ENCODE results near the gene CCDC90B. TPM values are rescaled to one million over a fixed set of nuclear protein-coding genes. Genes with fewer than 3 reads are reported as not detected.

The CCDC90B gene
- polyA plus RNA-seq, 1 donor (not counting 4 experiments of a cell fraction or from before 2014, with no cell fraction given): 46.9 TPM

- Histone ChIP-seq H3K9me3 (ENCODE audit: control insufficient read depth, low read depth, low read length) (no peaks in the 10 kb centered on the region), H3K4me2 (ENCODE audit: control insufficient read depth, extremely low read depth, insufficient read depth, low read depth, low read length) (peak overlapping the region; percentile 43), H3K36me3 (ENCODE audit: control insufficient read depth in 2 of 2, extremely low read depth in 1 of 2, insufficient read depth in 2 of 2, low read length in 2 of 2) (no peaks in the 10 kb centered on the region), H3K9ac (ENCODE audit: control insufficient read depth, extremely low read depth, insufficient read depth, low read length) (no peak overlapping the region), H3K4me1 (ENCODE audit: control insufficient read depth, extremely low read depth, insufficient read depth, low read length) (peaks cover 21% of the 10 kb centered on the region), H3K79me2 (ENCODE audit: control insufficient read depth, insufficient read depth, low read length) (no peaks in the 10 kb centered on the region), H3K27ac (ENCODE audit: control insufficient read depth, insufficient read depth, low read length) (no peak overlapping the region), H3K9me1 (ENCODE audit: control insufficient read depth, extremely low read depth, insufficient read depth, low read length) (no peaks in the 10 kb centered on the region), H2AFZ (ENCODE audit: control insufficient read depth, low read length) (no peak overlapping the region), H3K27me3 (ENCODE audit: control insufficient read depth, extremely low read depth, insufficient read depth, low read length) (no peaks in the 10 kb centered on the region), H3K4me3 (ENCODE audit: control insufficient read depth in 2 of 3, extremely low read depth in 1 of 3, insufficient read depth in 2 of 3, low read depth in 1 of 3, low read length in 3 of 3) (no peak overlapping the region), H4K20me1 (ENCODE audit: control insufficient read depth, extremely low read depth, insufficient read depth, low read length) (no peaks in the 10 kb centered on the region)
- FAIRE-seq (peak; percentile 87), DNase-seq (ENCODE audit: low read depth, low spot score) (peak; percentile 11)
- TF ChIP-seq EZH2 (IDR thresholded peaks at IDR 0.05; ENCODE audit: low read length): no peak
- no peak for TF ChIP-seq CTCF (optimal IDR thresholded peaks at IDR 0.05 in 1 of 3, IDR thresholded peaks at IDR 0.05 in 1 of 3, conservative IDR thresholded peaks at IDR 0.05 in 1 of 3; ENCODE audit: extremely low read depth in 1 of 3, insufficient read depth in 2 of 3, low read length in 3 of 3)
- dilution Hi-C loops (cut with MboI; ENCODE audit: extremely low pct_ligation_motif_present, low sequenced_read_pairs): no loop called here
Measured at GRCh38 chr11:83319346-83319745, 33.2 kb upstream of the CCDC90B start.

- DNase-seq (ENCODE audit: low read depth, low spot score): no peak
- no peaks in the 10 kb centered on the region for H3K79me2 ChIP-seq (ENCODE audit: control insufficient read depth, insufficient read depth, low read length)
- no peaks in the 10 kb centered on the region for H3K36me3 ChIP-seq (ENCODE audit: control insufficient read depth in 2 of 2, extremely low read depth in 1 of 2, insufficient read depth in 2 of 2, low read length in 2 of 2)
- no peak overlapping the region for H3K9ac ChIP-seq (ENCODE audit: control insufficient read depth, extremely low read depth, insufficient read depth, low read length)
- H2AFZ ChIP-seq (ENCODE audit: control insufficient read depth, low read length): no peak overlapping the region
- dilution Hi-C loops (cut with MboI; ENCODE audit: extremely low pct_ligation_motif_present, low sequenced_read_pairs): no loop called here
- FAIRE-seq: no peak
- H3K27ac ChIP-seq (ENCODE audit: control insufficient read depth, insufficient read depth, low read length): no peak overlapping the region
- TF ChIP-seq EZH2 (IDR thresholded peaks at IDR 0.05; ENCODE audit: low read length): no peak
- H4K20me1 ChIP-seq (ENCODE audit: control insufficient read depth, extremely low read depth, insufficient read depth, low read length): no peaks in the 10 kb centered on the region
- H3K4me2 ChIP-seq (ENCODE audit: control insufficient read depth, extremely low read depth, insufficient read depth, low read depth, low read length): peak overlapping the region; percentile 43
- H3K4me1 ChIP-seq (ENCODE audit: control insufficient read depth, extremely low read depth, insufficient read depth, low read length): peaks cover 21% of the 10 kb centered on the region
- H3K4me3 ChIP-seq (ENCODE audit: control insufficient read depth in 2 of 3, extremely low read depth in 1 of 3, insufficient read depth in 2 of 3, low read depth in 1 of 3, low read length in 3 of 3): no peak overlapping the region
- H3K9me1 ChIP-seq (ENCODE audit: control insufficient read depth, extremely low read depth, insufficient read depth, low read length): no peaks in the 10 kb centered on the region
- H3K9me3 ChIP-seq (ENCODE audit: control insufficient read depth, low read depth, low read length): no peaks in the 10 kb centered on the region
- H3K27me3 ChIP-seq (ENCODE audit: control insufficient read depth, extremely low read depth, insufficient read depth, low read length): no peaks in the 10 kb centered on the region
Measured at GRCh38 chr11:83318931-83319330, 32.8 kb upstream of the CCDC90B start.

All from keratinocyte (primary cell).